Endodermal cell (in vitro differentiated cells): ENCODE measurements around the gene SLC5A1. TPM values are rescaled to one million over a fixed set of nuclear protein-coding genes. Genes with fewer than 3 reads are reported as not detected.

Experiments used
- DNase-seq: peaks from one replicate; pipeline ENCODE4 v3.0.0-alpha.2; 2017
- H3K27ac ChIP-seq: 2 replicates; pipeline ENCODE4 v1.5.1; 2013; ENCODE audit warnings: mild to moderate bottlenecking, low read depth, low read length, moderate library complexity
- H3K27me3 ChIP-seq: 2 replicates; pipeline ENCODE4 v1.6.1; 2013; ENCODE audit warnings: mild to moderate bottlenecking, low read length, moderate library complexity; ENCODE audit not compliant: insufficient read depth, control insufficient read depth, poor library complexity, severe bottlenecking
- H3K36me3 ChIP-seq: 2 replicates; pipeline ENCODE4 v1.7.0; 2013; ENCODE audit warnings: mild to moderate bottlenecking, low read length, moderate library complexity; ENCODE audit not compliant: control insufficient read depth, insufficient read depth
- H3K4me1 ChIP-seq: one replicate; pipeline ENCODE4 v1.7.0; 2013; ENCODE audit warnings: low read length; ENCODE audit not compliant: control insufficient read depth, insufficient read depth
- H3K4me3 ChIP-seq: 2 replicates; pipeline ENCODE4 v1.5.1; 2013; ENCODE audit warnings: mild to moderate bottlenecking, low read length, moderate library complexity
- H3K9ac ChIP-seq: 2 replicates; pipeline ENCODE4 v1.6.1; 2013; ENCODE audit warnings: mild to moderate bottlenecking, low read length, moderate library complexity; ENCODE audit not compliant: poor library complexity, severe bottlenecking; ENCODE audit errors: extremely low read depth
- H3K9me3 ChIP-seq: 2 replicates; pipeline ENCODE4 v1.6.1; 2013; ENCODE audit warnings: mild to moderate bottlenecking, low read length, moderate library complexity; ENCODE audit not compliant: control insufficient read depth
- H3K27ac Mint-ChIP-seq: 2 replicates; pipeline ENCODE4 v1.8.0; 2020; ENCODE audit warnings: mixed read lengths
- H3K27me3 Mint-ChIP-seq: 2 replicates; pipeline ENCODE4 v1.8.0; 2021; ENCODE audit warnings: mild to moderate bottlenecking, mixed read lengths; ENCODE audit not compliant: insufficient read depth
- H3K36me3 Mint-ChIP-seq: 2 replicates; pipeline ENCODE4 v1.8.0; 2020; ENCODE audit warnings: low read depth, mixed read lengths
- H3K4me1 Mint-ChIP-seq: 2 replicates; pipeline ENCODE4 v1.8.0; 2020; ENCODE audit warnings: mixed read lengths
- H3K4me3 Mint-ChIP-seq: 2 replicates; pipeline ENCODE4 v1.8.0; 2020; ENCODE audit warnings: mild to moderate bottlenecking, moderate library complexity, mixed read lengths
- H3K9me3 Mint-ChIP-seq: 2 replicates; pipeline ENCODE4 v1.8.0; 2020; ENCODE audit warnings: mild to moderate bottlenecking, mixed read lengths
- CTCF ChIP-seq: fragments of 200-600 bp; sonication (generic); conservative IDR thresholded peaks from 2 replicates; pipeline ENCODE4 v1.5.0; 2021; ENCODE audit warnings: antibody characterized with exemption, mild to moderate bottlenecking
- WGBS, 2 experiments: methylation state at CpG; one replicate each; pipeline versions ENCODE4 v1.1.5 to v1.1.7; 2013; ENCODE audit warnings: missing lambda C conversion rate in 2 of 2, mixed read lengths in 1 of 2; ENCODE audit not compliant: insufficient coverage in 1 of 2, insufficient read length in 1 of 2; 5-methylcytosine and 5-hydroxymethylcytosine counted together
- total RNA-seq, 2 donors: library from RNA; stranded (reverse); fragmentation: NEBNext Ultra II Directional in 1 of 2; extraction: Animal tissue kit (Norgen Biotek cat#: 25700) in 1 of 2; gene quantifications; 2 replicates in 1 of 2; 3 replicates in 1 of 2; pipeline ENCODE4 v1.2.1, GENCODE V29; 2021

Gene SLC5A1
- total RNA-seq, 2 donors from 2014 or later: not detected

- TF ChIP-seq CTCF: no peak
- Mint-ChIP-seq H3K4me1 (no peaks in the 10 kb centered on the region), H3K27ac (no peak overlapping the region), H3K4me3 (no peak overlapping the region), H3K9me3 (no peaks in the 10 kb centered on the region), H3K36me3 (no peaks in the 10 kb centered on the region), H3K27me3 (peaks cover 25% of the 10 kb centered on the region)
- no peaks in the 10 kb centered on the region for H3K9me3 ChIP-seq
- H3K4me3 ChIP-seq: no peak overlapping the region
- WGBS, 2 experiments: 88 to 93% methylated on average over 5 to 9 of the region's 9 CpGs
- H3K4me1 ChIP-seq: no peaks in the 10 kb centered on the region
- no peaks in the 10 kb centered on the region for H3K36me3 ChIP-seq
- no peak for DNase-seq
- H3K9ac ChIP-seq: no peak overlapping the region
- peaks cover 9% of the 10 kb centered on the region for H3K27me3 ChIP-seq
- H3K27ac ChIP-seq: no peak overlapping the region
Measured at GRCh38 chr22:32043391-32043790, 330 bp downstream of the SLC5A1 start.

- H3K4me1 ChIP-seq: no peaks in the 10 kb centered on the region
- WGBS, 2 experiments: 100% methylated on average over 1 of the region's 1 CpG; no CpG with 5 or more reads in 1 of the 2 experiments
- peaks cover 11% of the 10 kb centered on the region for H3K27me3 ChIP-seq
- H3K36me3 ChIP-seq: no peaks in the 10 kb centered on the region
- H3K36me3 Mint-ChIP-seq: no peaks in the 10 kb centered on the region
- no peak for TF ChIP-seq CTCF
- DNase-seq: no peak
- H3K9ac ChIP-seq: no peak overlapping the region
- H3K9me3 ChIP-seq: no peaks in the 10 kb centered on the region
- peaks cover 21% of the 10 kb centered on the region for H3K27me3 Mint-ChIP-seq
- no peaks in the 10 kb centered on the region for H3K9me3 Mint-ChIP-seq
- no peak overlapping the region for H3K27ac ChIP-seq
- H3K27ac Mint-ChIP-seq: no peak overlapping the region
- H3K4me1 Mint-ChIP-seq: no peaks in the 10 kb centered on the region
- no peak overlapping the region for H3K4me3 Mint-ChIP-seq
- H3K4me3 ChIP-seq: no peak overlapping the region
Measured at GRCh38 chr22:32044477-32044876, 1.4 kb downstream of the SLC5A1 start.

GRCh38 chr22:32044913-32045312 is 1.9 kb downstream of the SLC5A1 start:
- H3K4me3 Mint-ChIP-seq: no peak overlapping the region
- WGBS, 2 experiments: 87 to 100% methylated on average over 1 to 3 of the region's 3 CpGs
- TF ChIP-seq CTCF: no peak
- H3K4me1 ChIP-seq: no peaks in the 10 kb centered on the region
- H3K36me3 ChIP-seq: no peaks in the 10 kb centered on the region
- H3K4me3 ChIP-seq: no peak overlapping the region
- DNase-seq: no peak
- H3K27me3 ChIP-seq: peaks cover 15% of the 10 kb centered on the region
- no peak overlapping the region for H3K9ac ChIP-seq
- H3K27ac ChIP-seq: no peak overlapping the region
- H3K4me1 Mint-ChIP-seq: no peaks in the 10 kb centered on the region
- H3K9me3 Mint-ChIP-seq: no peaks in the 10 kb centered on the region
- peaks cover 24% of the 10 kb centered on the region for H3K27me3 Mint-ChIP-seq
- H3K36me3 Mint-ChIP-seq: no peaks in the 10 kb centered on the region
- H3K9me3 ChIP-seq: no peaks in the 10 kb centered on the region
- no peak overlapping the region for H3K27ac Mint-ChIP-seq
